Subcutaneous adipose tissue (tissue), 4 donors: ENCODE measurements around the gene TTC31. TPM values are rescaled to one million over a fixed set of nuclear protein-coding genes. Genes with fewer than 3 reads are reported as not detected.

Source experiments
- total RNA-seq, 4 donors: library from RNA; depleted of rRNA; stranded (reverse); fragments of >200 nt; gene quantifications; one replicate each; pipeline ENCODE4 v1.1.0, GENCODE V29; 2016
- TF ChIP-seq, protein P1 (sequence below): fragments of 450-650 bp; IDR thresholded peaks from one replicate; pipeline ENCODE4 v1.5.1; 2016; ENCODE audit warnings: low read depth, mild to moderate bottlenecking, control low read depth, antibody characterized with exemption, moderate library complexity

The TTC31 gene
- total RNA-seq, 4 donors from 2014 or later = 13.0 to 34.9 (median 25.5) TPM

DNA sequence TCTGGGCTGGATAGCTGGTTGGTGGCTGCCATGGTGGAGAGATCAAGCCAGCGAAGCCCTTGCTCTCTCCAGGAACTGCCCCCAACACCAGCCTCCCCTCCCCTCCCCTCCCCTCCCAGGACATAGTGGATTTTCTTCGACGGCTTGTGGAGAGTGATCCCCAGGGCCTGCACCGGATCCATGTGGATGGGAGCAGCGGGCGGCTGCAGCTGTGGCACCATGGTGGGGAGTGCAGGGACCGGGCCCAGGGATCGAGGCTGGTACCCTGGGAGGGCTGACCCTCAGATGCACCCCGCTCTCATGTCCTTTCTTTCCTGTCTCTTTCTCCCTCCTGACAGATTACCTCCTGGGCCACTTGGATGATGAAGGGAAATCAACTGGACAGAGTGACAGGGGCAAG lies 7.0 kb downstream of the TTC31 start:
- TF ChIP-seq, protein P1, sequence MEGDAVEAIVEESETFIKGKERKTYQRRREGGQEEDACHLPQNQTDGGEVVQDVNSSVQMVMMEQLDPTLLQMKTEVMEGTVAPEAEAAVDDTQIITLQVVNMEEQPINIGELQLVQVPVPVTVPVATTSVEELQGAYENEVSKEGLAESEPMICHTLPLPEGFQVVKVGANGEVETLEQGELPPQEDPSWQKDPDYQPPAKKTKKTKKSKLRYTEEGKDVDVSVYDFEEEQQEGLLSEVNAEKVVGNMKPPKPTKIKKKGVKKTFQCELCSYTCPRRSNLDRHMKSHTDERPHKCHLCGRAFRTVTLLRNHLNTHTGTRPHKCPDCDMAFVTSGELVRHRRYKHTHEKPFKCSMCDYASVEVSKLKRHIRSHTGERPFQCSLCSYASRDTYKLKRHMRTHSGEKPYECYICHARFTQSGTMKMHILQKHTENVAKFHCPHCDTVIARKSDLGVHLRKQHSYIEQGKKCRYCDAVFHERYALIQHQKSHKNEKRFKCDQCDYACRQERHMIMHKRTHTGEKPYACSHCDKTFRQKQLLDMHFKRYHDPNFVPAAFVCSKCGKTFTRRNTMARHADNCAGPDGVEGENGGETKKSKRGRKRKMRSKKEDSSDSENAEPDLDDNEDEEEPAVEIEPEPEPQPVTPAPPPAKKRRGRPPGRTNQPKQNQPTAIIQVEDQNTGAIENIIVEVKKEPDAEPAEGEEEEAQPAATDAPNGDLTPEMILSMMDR = no peak

DNA sequence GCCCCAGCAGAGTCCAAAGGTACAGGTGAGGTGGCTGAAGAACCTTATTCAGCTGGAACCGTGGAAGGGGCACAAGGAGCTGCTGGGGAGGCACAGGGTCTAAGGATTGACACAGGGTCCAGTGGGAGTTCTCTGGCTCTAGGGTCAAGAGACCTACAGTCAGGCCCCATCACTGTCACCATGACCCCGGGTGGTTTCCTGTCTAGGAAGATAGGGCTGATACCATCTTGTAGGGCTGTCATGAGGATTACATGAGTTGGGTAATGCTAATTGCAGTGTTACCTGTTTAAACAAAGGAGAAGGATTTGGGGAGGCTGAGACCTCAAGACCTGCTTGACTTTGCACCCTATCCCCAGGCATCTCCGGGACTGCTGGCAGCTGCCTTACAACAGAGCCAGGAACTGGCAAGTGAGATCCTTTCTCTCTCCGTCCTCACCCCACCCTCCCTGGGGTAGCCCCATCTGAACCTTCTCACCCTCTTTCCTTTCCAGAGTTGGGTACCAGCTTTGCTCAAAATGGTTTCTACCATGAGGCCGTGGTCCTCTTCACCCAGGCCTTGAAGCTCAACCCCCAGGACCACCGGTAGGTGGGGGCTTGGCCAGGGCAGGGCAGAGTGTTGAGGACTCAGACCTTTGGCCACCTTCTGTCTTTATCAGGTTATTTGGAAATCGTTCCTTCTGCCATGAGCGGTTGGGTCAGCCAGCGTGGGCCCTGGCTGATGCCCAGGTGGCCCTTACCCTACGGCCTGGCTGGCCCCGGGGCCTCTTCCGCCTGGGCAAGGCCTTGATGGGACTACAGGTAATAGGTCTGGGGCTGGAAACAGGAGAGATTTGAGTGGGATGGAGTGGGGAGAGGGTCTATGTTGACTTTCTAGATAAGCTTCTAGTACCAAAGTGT lies 9.0 kb downstream of the TTC31 start:
- TF ChIP-seq, protein P1 = no peak

DNA sequence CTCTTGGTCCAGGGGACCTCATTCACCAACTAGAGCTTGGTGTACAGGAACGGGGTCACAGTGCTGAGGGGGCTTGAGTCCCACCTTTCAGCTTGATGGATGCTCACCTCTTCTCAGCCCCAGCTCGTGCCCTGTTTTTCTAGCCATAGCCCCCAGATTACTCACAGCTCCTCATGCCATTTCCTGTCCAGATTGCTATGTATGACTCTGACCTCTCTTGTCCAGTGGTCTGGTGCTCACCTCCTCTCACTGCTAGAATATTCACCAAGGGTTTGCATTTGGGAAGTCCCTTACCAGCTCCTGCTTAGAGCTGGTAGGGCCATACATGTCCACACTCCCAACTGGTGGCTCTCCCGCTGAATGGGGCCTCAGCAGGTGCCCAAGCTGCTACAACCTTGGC lies 10.7 kb downstream of the TTC31 start:
- TF ChIP-seq, protein P1 = no peak

DNA sequence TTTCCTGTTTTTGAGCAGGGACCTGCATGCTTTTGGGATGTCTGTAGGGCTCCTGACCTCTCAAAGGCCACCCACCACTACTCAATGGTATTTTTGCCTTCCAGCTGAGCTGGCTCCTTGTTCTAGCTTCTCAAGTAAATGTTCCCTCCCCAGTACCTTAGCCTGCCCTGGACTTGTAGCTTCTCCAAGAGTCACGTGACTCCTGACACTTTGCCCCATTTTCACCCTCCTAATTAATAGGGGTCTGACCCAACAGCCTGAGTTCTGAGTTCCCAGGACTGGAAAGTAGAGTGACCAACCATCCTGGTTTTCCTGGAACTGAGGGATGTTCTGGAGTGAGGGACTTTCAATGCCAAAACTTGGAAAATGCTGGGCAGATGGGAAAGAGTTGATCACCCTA lies 12.6 kb downstream of the TTC31 start:
- TF ChIP-seq, protein P1 = no peak

DNA sequence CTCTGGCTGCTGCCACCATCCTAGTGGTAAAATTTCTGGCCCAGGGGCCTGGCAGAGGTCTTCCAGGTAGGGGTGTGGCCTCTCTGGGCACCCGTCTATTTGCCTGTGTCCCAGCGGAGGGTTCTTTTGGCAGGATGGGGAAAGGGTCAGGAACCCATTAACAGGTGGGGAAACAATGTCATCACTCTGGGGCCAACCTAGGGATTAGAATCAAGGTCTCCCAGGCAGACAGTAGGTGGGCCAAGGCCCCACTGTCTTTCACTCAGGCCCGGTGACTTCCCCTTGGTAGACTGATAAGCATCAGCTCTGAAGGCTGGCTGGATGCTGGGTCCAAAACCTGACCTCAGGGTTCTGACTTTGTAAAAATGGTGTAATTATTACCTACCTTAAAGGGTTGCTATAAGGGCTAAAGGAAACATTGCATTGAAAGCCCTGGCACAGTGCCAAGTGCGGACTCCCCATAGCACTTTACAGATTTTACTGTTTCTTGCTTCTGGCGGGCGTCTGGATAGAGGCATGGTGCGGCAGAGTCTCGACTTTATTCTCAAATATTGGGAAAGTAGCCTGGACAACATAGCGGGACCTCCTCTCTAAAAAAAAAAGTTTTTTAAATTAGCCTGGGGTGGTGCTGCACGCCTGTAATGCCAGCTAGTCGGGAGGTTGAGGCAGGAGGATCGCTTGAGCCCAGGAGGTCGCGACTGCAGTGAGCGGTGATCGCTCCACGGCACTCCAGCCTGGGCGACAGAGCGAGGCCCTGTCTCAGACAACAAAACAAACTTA lies 14.3 kb downstream of the TTC31 start:
- TF ChIP-seq, protein P1 = no peak

DNA sequence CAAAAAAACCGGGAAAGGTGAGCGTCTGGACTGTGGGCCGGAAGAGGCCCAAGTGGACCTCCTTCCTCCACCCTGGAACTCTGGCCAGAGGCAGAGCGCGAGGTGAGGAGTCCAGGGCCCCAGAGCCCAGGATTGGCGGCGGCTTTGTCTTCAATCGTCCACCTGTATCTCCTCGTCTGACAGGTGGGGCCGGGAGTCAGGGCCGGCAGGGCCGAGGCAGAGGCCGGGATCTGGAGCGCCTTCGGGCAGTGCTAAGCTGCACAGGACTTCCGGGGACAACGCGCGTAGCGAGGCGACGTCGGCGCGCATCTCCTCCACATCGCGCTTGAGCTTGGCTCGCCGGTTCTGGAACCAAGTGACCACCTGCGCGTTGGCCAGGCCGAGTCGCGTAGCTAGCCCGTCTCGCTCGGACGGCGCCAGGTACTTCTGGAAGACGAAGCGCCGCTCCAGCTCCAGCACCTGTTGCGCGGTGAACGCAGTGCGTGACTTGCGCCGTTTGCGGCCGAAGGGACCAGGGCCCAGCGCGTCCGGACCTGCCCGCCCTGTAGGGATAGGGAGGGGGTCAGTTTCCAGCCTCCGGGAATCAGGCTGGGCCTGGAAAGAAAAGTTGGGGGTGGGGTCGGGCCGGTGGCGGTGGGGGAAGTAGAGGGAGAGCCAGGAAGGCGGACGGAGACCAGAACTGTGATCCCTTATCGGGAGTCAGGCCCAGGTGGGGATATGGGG lies 15.1 kb downstream of the TTC31 start:
- TF ChIP-seq, protein P1 = no peak
